ENCODE data around the gene DQX1. TPM values are rescaled to one million over a fixed set of nuclear protein-coding genes. Genes with fewer than 3 reads are reported as not detected.
A peak's percentile ranks its signal among the peaks of the same experiment; 100 is the strongest.

Gene DQX1
- total and polyA plus RNA-seq, 7 donors: 0.19 to 0.27 (median 0.27) TPM; not detected in 4

DNA sequence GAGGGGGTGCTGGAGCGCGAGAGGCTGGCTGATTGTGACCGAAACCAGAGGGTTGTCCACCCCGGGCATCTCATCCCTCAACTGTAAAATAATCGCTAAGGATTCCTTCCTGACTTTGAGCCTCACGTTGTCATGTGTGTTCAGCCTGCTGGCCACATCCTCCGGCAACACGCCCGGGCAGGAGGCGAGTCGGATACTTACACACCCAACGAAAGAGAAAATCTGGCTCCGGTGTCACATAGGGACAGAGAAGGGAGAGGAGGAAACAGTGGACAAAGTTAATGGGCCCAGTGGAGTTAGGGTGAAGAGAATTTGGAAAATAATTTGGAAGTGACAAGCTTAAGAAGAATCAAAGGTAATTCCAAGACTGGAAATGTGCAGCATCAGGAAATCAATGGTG is 9.4 kb downstream of the DQX1 start:
- intact Hi-C loops (cut with DNase I): no loop called here
- no peaks in the 10 kb centered on the region for H3K9me3 ChIP-seq
- DNase-seq: no peak
- H3K27ac ChIP-seq: no peak overlapping the region
- TF ChIP-seq, protein P1, sequence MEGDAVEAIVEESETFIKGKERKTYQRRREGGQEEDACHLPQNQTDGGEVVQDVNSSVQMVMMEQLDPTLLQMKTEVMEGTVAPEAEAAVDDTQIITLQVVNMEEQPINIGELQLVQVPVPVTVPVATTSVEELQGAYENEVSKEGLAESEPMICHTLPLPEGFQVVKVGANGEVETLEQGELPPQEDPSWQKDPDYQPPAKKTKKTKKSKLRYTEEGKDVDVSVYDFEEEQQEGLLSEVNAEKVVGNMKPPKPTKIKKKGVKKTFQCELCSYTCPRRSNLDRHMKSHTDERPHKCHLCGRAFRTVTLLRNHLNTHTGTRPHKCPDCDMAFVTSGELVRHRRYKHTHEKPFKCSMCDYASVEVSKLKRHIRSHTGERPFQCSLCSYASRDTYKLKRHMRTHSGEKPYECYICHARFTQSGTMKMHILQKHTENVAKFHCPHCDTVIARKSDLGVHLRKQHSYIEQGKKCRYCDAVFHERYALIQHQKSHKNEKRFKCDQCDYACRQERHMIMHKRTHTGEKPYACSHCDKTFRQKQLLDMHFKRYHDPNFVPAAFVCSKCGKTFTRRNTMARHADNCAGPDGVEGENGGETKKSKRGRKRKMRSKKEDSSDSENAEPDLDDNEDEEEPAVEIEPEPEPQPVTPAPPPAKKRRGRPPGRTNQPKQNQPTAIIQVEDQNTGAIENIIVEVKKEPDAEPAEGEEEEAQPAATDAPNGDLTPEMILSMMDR (IDR thresholded peaks at IDR 0.05): no peak
- H3K4me3 ChIP-seq: peak overlapping the region; percentile 65
- WGBS, 3 donors: 55 to 67% (median 57%) methylated on average over 13 of the region's 13 CpGs
- H3K36me3 ChIP-seq (ENCODE audit: insufficient read depth in 1 of 2, low read depth in 1 of 2): no peaks in the 10 kb centered on the region
- H3K27me3 ChIP-seq (ENCODE audit: insufficient read depth in 3 of 3, low read length in 2 of 3): peaks cover 0 to 90% (median 40%) of the 10 kb centered on the region in 3 donors
- H3K4me1 ChIP-seq: peaks cover 17% of the 10 kb centered on the region
- ATAC-seq: no peak

DNA sequence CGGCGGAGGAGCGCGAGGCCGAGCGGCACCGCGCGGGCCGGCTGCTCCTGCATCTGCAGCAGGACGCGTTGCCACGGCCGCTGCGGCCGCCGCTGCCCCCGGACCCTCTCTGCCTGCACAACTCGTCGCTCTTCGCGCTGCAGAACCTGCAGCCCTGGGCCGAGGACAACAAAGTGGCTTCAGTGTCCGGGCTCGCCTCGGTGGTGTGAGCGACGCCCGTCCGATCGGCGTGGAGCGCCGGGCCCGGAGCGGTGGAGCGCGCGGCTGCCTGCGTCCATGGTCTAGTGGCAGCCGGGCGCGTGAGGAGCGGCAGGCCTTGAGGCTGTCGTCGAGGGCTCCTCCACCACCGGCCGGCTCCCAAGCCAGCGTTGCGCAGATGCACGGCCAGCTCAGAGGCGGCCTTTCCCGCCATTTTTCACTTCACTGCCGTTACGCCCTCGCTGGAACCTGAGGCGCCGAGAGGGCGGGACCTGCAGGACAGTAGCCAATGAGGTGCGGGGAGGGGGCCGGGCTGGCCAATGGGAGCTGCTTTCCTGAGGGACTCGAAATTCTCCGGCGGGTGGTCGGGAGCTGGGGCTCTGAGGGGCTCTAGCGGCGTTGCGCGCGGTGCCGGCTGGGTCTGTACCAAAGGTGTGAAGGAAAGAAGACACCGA is 9.9 kb downstream of the DQX1 start:
- WGBS, 3 donors: 2 to 4% (median 2%) methylated on average over 55 to 72 of the region's 72 CpGs
- peaks cover 17% of the 10 kb centered on the region for H3K4me1 ChIP-seq
- peak; percentile 67 to 92 (median 88) for ATAC-seq
- TF ChIP-seq, protein P1 (IDR thresholded peaks at IDR 0.05): no peak
- H3K4me3 ChIP-seq: peak overlapping the region; percentile 65
- peaks cover 0 to 95% (median 42%) of the 10 kb centered on the region in 3 donors for H3K27me3 ChIP-seq (ENCODE audit: insufficient read depth in 3 of 3, low read length in 2 of 3)
- no peak overlapping the region for H3K27ac ChIP-seq
- no peaks in the 10 kb centered on the region for H3K9me3 ChIP-seq
- intact Hi-C loops (cut with DNase I): no loop called here
- DNase-seq: peak; percentile 66 to 84
- no peaks in the 10 kb centered on the region for H3K36me3 ChIP-seq (ENCODE audit: insufficient read depth in 1 of 2, low read depth in 1 of 2)

DNA sequence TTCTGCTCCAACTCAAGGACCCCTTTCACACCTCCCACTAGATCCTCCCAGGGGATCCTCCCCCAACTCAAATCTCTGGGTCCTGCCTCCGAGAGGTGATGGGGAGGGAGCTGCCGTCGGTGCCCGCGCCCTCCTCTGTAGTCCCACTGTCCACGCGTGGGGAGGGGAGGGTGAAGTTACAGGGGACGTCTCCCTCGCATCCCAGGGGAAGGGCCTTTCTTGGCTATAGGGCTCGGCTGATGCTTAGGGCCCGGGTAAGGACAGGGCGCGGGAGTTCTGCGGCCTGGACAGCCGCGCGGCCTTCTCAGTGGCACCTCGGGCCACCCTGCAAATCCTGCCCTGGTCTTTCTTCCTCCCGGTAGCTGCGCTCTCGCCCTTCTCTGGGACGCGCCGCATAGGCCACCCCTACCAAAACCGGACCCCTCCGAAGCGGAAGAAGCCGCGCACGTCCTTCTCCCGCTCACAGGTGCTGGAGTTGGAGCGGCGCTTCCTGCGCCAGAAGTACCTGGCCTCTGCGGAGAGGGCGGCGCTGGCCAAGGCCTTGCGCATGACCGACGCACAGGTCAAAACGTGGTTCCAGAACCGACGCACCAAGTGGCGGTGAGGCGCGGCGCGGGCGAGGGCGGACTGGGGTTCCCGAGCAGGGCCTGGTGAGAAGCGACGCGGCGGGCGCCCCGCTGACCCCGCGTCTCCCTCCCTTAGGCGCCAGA is 10.6 kb downstream of the DQX1 start:
- Histone ChIP-seq H3K36me3 (ENCODE audit: insufficient read depth in 1 of 2, low read depth in 1 of 2) (no peaks in the 10 kb centered on the region), H3K4me1 (peaks cover 17% of the 10 kb centered on the region), H3K4me3 (peak overlapping the region; percentile 65), H3K27ac (no peak overlapping the region), H3K27me3 (ENCODE audit: insufficient read depth in 3 of 3, low read length in 2 of 3) (peaks cover 0 to 98% (median 43%) of the 10 kb centered on the region in 3 donors), H3K9me3 (no peaks in the 10 kb centered on the region)
- intact Hi-C loops (cut with DNase I): no loop called here
- ATAC-seq (peak in 2 of 4 donors; percentile 12 to 15), DNase-seq (no peak)
- TF ChIP-seq, protein P1 (IDR thresholded peaks at IDR 0.05): no peak
- 7 to 20% (median 12%) methylated on average over 46 to 60 of the region's 60 CpGs for WGBS, 3 donors

DNA sequence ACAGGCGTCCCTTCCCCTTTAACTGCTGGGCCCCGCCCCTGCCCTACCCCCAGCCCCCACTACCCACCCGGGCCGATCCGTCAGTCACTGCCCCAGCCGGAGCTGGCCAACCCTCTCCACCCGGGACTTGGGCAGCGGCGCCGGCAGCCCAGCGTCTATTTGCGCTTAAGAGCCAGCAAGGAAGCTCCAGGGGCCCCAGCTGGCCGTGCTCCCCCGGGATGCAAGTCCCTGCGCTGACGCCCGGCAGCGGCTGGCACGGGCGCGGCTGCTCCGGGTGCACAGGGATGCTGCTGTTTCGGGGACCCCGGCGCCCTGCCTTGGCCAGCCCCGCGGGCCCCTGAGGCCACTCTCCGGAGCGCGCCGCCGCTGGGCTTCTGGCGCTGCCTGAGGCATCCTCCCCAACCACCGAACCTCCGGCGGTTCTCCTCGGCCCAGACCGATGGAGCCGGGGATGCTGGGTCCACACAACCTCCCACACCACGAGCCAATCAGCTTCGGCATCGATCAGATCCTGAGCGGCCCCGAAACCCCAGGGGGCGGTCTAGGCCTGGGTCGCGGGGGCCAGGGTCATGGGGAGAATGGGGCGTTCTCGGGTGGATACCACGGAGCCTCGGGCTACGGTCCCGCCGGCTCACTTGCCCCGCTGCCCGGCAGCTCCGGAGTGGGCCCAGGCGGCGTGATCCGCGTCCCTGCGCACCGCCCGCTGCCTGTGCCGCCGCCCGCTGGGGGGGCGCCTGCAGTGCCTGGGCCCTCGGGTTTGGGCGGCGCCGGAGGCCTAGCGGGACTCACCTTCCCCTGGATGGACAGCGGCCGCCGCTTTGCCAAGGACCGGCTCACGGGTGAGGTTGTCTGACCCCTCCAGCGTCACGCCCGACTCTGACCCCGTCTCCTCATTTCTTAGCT is 11.4 kb downstream of the DQX1 start, which contains the start of gene TLX2:
Gene TLX2 (plus strand): TSS at position 83 of the 903 bp plus-strand sequence. CDS start 357 bp downstream, at position 440.
- peak within 1 kb of the TSS; percentile 25 for H3K4me3 ChIP-seq
- 4 to 9% (median 7%) methylated on average over 75 to 82 of the region's 82 CpGs for WGBS, 3 donors

More for the DNA sequence above, 11.4 kb downstream of the DQX1 start, which contains the start of gene TLX2:
- peaks cover 17% of the 10 kb centered on the region for H3K4me1 ChIP-seq
- DNase-seq (no peak), ATAC-seq (peak in 1 of 4 donors; percentile 17)
- peaks cover 0 to 97% (median 45%) of the 10 kb centered on the region in 3 donors for H3K27me3 ChIP-seq (ENCODE audit: insufficient read depth in 3 of 3, low read length in 2 of 3)
- TF ChIP-seq, protein P1 (IDR thresholded peaks at IDR 0.05): no peak
- no peaks in the 10 kb centered on the region for H3K9me3 ChIP-seq
- intact Hi-C loops (cut with DNase I): no loop called here
- no peak within 1 kb of the TSS for H3K27ac ChIP-seq
- H3K36me3 ChIP-seq (ENCODE audit: insufficient read depth in 1 of 2, low read depth in 1 of 2): no peaks in the 10 kb centered on the region

Data from psoas muscle (tissue), 8 donors.